Neural progenitor cell (in vitro differentiated cells): ENCODE measurements around the gene POLN. TPM values are rescaled to one million over a fixed set of nuclear protein-coding genes. Genes with fewer than 3 reads are reported as not detected.
A peak's percentile ranks its signal among the peaks of the same experiment; 100 is the strongest.

Experiments used
- DNase-seq: peaks from one replicate; pipeline ENCODE4 v3.0.0-alpha.2; 2016; ENCODE audit warnings: low spot score
- H2AFZ ChIP-seq: fragments of 200-600 bp; sonication (generic); replicated peaks from 2 replicates; pipeline ENCODE4 v1.6.1; 2016; ENCODE audit warnings: antibody characterized with exemption
- H3F3A ChIP-seq: fragments of 200-600 bp; sonication (generic); 2 replicates; pipeline ENCODE4 v1.6.1; 2016; ENCODE audit warnings: antibody characterized with exemption, low read depth
- H3K27ac ChIP-seq: fragments of 200-600 bp; sonication (generic); 2 replicates; pipeline ENCODE4 v1.5.1; 2016; ENCODE audit warnings: mild to moderate bottlenecking
- H3K27me3 ChIP-seq: fragments of 200-600 bp; sonication (generic); 2 replicates; pipeline ENCODE4 v1.6.1; 2016; ENCODE audit warnings: mild to moderate bottlenecking, moderate library complexity
- H3K36me3 ChIP-seq: fragments of 200-600 bp; sonication (generic); 2 replicates; pipeline ENCODE4 v1.5.1; 2016
- H3K4me1 ChIP-seq: fragments of 200-600 bp; sonication (generic); 2 replicates; pipeline ENCODE4 v1.6.1; 2016; ENCODE audit warnings: mixed run types
- H3K4me2 ChIP-seq: fragments of 200-600 bp; sonication (generic); 2 replicates; pipeline ENCODE4 v1.6.1; 2016
- H3K4me3 ChIP-seq: fragments of 200-600 bp; sonication (generic); 2 replicates; pipeline ENCODE4 v1.5.1; 2016
- H3K79me2 ChIP-seq: fragments of 200-600 bp; sonication (generic); 2 replicates; pipeline ENCODE4 v1.6.1; 2016; ENCODE audit warnings: low read depth
- H3K9ac ChIP-seq: fragments of 200-600 bp; sonication (generic); 2 replicates; pipeline ENCODE4 v1.6.1; 2016
- H3K9me3 ChIP-seq: fragments of 200-600 bp; sonication (generic); 2 replicates; pipeline ENCODE4 v1.5.1; 2016; ENCODE audit warnings: low read depth
- H4K20me1 ChIP-seq: fragments of 200-600 bp; sonication (generic); 2 replicates; pipeline ENCODE4 v1.6.1; 2016; ENCODE audit warnings: low read depth
- H3K27ac Mint-ChIP-seq: 3 replicates; pipeline ENCODE4 v1.8.0; 2021; ENCODE audit warnings: mixed read lengths
- H3K27me3 Mint-ChIP-seq: 2 replicates; pipeline ENCODE4 v1.8.0; 2022; ENCODE audit warnings: low read depth, mild to moderate bottlenecking, inconsistent platforms, moderate library complexity, mixed read lengths; ENCODE audit not compliant: insufficient read depth
- H3K36me3 Mint-ChIP-seq: 3 replicates; pipeline ENCODE4 v1.8.0; 2021; ENCODE audit warnings: mixed read lengths
- H3K4me1 Mint-ChIP-seq: 3 replicates; pipeline ENCODE4 v1.8.0; 2021; ENCODE audit warnings: mixed read lengths
- H3K4me3 Mint-ChIP-seq: 3 replicates; pipeline ENCODE4 v1.8.0; 2021; ENCODE audit warnings: mild to moderate bottlenecking, moderate library complexity, mixed read lengths
- H3K9me3 Mint-ChIP-seq: 3 replicates; pipeline ENCODE4 v1.8.0; 2020; ENCODE audit warnings: mixed read lengths
- CTCF ChIP-seq: fragments of 200-600 bp; sonication (generic); IDR thresholded peaks from 2 replicates; pipeline ENCODE4 v1.5.1; 2017; ENCODE audit warnings: antibody characterized with exemption, mild to moderate bottlenecking
- EZH2 ChIP-seq: fragments of 200-600 bp; sonication (generic); IDR thresholded peaks from 2 replicates; pipeline ENCODE4 v1.6.1; 2017; ENCODE audit warnings: antibody characterized with exemption, mild to moderate bottlenecking, moderate library complexity
- EZH2phosphoT487 ChIP-seq: fragments of 200-600 bp; sonication (generic); IDR thresholded peaks from 2 replicates; pipeline ENCODE4 v1.6.1; 2017; ENCODE audit warnings: antibody characterized with exemption
- total RNA-seq: library from RNA; depleted of rRNA; stranded (reverse); fragments of >200 nt; gene quantifications from 2 replicates; pipeline ENCODE4 v1.2.3, GENCODE V29; 2015; ENCODE audit warnings: low replicate concordance

Gene POLN
- total RNA-seq, 1 donor from 2014 or later = 1.7 TPM

GRCh38 chr4:2077537-2078460 is 164.1 kb downstream of the POLN start:
- no peak overlapping the region for H2AFZ ChIP-seq
- H3K4me3 ChIP-seq = no peak overlapping the region
- H3K36me3 ChIP-seq = no peaks in the 10 kb centered on the region
- Mint-ChIP-seq H3K27me3 (peaks cover 11% of the 10 kb centered on the region), H3K9me3 (no peaks in the 10 kb centered on the region), H3K27ac (peak overlapping the region; percentile 85), H3K4me1 (peaks cover 21% of the 10 kb centered on the region), H3K36me3 (no peaks in the 10 kb centered on the region), H3K4me3 (no peak overlapping the region)
- TF ChIP-seq EZH2 (no peak), EZH2phosphoT487 (no peak), CTCF (no peak)
- H3K4me2 ChIP-seq = no peak overlapping the region
- H3K27ac ChIP-seq = no peak overlapping the region
- H3K79me2 ChIP-seq = no peaks in the 10 kb centered on the region
- H4K20me1 ChIP-seq = no peaks in the 10 kb centered on the region
- no peak overlapping the region for H3K9ac ChIP-seq
- H3F3A ChIP-seq = no peaks in the 10 kb centered on the region
- DNase-seq = no peak
- no peaks in the 10 kb centered on the region for H3K27me3 ChIP-seq
- H3K9me3 ChIP-seq = no peaks in the 10 kb centered on the region
- H3K4me1 ChIP-seq = no peaks in the 10 kb centered on the region

DNA sequence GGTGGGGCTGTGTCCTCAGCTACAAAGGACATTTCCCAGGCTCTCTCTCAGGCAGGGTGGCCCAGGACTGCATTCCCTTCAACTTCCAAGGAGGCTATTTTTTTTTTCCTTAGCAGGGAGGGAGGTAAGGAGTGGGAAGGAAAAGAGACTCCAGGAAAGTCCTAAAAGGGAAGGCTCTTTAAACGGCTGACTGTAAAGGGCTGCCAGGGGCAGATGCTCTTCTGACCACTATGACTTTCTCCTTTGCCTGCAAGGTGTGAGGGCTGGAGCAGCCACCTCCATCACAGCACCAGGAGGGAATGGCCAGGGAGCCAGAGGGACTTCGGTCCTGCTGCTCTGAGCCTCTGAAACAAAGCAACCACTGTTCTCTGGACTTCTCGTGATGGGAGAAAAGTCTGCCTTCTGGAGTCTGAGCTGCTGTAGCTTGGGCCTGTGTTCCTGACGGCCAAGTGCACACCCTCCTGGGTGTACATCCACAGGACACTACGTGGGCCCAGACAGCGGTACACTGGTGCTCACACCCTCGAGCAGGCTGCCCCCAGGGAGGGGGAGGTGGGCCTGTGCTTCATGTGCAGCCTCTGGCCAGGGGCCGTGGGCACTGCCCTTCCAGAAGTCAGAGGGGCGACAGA is 164.9 kb downstream of the POLN start:
- no peaks in the 10 kb centered on the region for H3K36me3 ChIP-seq
- DNase-seq = no peak
- peaks cover 25% of the 10 kb centered on the region for H3K4me1 Mint-ChIP-seq
- H3K9me3 ChIP-seq = no peaks in the 10 kb centered on the region
- no peaks in the 10 kb centered on the region for H3K27me3 ChIP-seq
- H3K4me2 ChIP-seq = no peak overlapping the region
- H4K20me1 ChIP-seq = no peaks in the 10 kb centered on the region
- H3K27ac ChIP-seq = no peak overlapping the region
- no peak overlapping the region for H2AFZ ChIP-seq
- no peak overlapping the region for H3K4me3 ChIP-seq
- H3K27ac Mint-ChIP-seq = peak overlapping the region; percentile 89
- peaks cover under 1% of the 10 kb centered on the region for H3K4me1 ChIP-seq
- H3K36me3 Mint-ChIP-seq = no peaks in the 10 kb centered on the region
- no peaks in the 10 kb centered on the region for H3F3A ChIP-seq
- H3K9me3 Mint-ChIP-seq = no peaks in the 10 kb centered on the region
- H3K79me2 ChIP-seq = no peaks in the 10 kb centered on the region
- H3K27me3 Mint-ChIP-seq = peaks cover 11% of the 10 kb centered on the region
- no peak for TF ChIP-seq EZH2
- TF ChIP-seq EZH2phosphoT487 = no peak
- no peak for TF ChIP-seq CTCF
- H3K9ac ChIP-seq = no peak overlapping the region
- no peak overlapping the region for H3K4me3 Mint-ChIP-seq

- H3K27ac ChIP-seq = no peak overlapping the region
- H3K9me3 ChIP-seq = no peaks in the 10 kb centered on the region
- no peaks in the 10 kb centered on the region for H3K27me3 ChIP-seq
- peaks cover 13% of the 10 kb centered on the region for H3K27me3 Mint-ChIP-seq
- H3K36me3 ChIP-seq = no peaks in the 10 kb centered on the region
- no peaks in the 10 kb centered on the region for H3K9me3 Mint-ChIP-seq
- no peaks in the 10 kb centered on the region for H3F3A ChIP-seq
- no peak overlapping the region for H3K4me2 ChIP-seq
- no peak overlapping the region for H2AFZ ChIP-seq
- H3K79me2 ChIP-seq = no peaks in the 10 kb centered on the region
- peaks cover 7% of the 10 kb centered on the region for H3K4me1 ChIP-seq
- H3K4me3 Mint-ChIP-seq = no peak overlapping the region
- DNase-seq = no peak
- no peak overlapping the region for H3K4me3 ChIP-seq
- H3K27ac Mint-ChIP-seq = peak overlapping the region; percentile 89
- H3K9ac ChIP-seq = no peak overlapping the region
- peaks cover 33% of the 10 kb centered on the region for H3K4me1 Mint-ChIP-seq
- no peak for TF ChIP-seq EZH2
- no peak for TF ChIP-seq EZH2phosphoT487
- no peak for TF ChIP-seq CTCF
- no peaks in the 10 kb centered on the region for H3K36me3 Mint-ChIP-seq
- H4K20me1 ChIP-seq = no peaks in the 10 kb centered on the region
Measured at GRCh38 chr4:2075987-2076907, 165.7 kb downstream of the POLN start.
